Measurements from ENCODE around the gene MRPL20.
"Not testable (repeated sequence)": the region's sequence is repeated elsewhere in the genome, so short reads cannot be mapped to it uniquely, and the experiment has no call there.

The MRPL20 gene

DNA sequence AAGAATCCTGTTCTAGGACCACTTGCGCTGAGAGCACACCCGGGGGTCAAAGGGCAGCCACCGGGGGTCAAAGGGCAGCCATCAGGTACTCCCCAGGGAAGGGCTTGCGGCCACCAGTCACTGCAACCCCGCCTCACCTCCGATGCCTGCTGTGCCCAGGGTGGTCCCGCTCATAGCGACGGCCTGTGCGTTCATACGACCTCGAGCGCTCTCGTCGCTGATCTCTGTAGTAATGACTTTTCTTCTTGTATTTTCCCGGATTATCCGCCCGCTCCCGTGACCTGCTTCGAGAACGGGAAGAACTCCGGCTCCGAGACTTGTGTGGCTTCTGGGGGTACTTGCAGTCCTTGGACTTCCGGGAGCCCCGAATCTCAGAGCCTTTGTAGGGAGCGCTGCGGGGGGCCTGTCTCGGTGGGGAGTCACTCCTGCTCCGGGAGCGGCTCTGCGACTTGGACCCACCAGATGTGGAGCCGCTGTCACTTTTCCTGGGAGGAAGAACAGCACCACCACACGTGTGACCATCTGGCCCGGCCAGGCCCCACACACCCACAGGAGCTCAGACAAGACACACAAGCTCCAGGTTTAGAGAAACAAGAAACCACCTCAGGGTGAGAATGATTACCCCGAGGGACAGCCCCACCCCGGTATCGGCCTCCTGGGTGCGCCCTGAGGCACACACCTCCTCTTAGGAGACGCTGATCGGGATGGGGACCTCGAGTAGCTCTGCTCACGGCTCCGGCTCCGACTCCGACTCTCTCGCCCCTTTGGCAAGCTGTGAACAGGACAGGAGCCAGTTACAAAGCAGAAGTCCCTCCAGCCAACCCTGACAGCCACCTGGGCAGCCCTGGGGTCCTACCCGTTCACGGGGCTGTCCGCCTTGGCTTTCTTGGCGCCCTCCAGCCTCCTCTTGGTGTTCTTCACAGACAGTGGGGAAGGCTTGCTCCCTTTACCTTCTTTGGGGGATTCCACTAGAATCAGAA lies 19.7 kb downstream of the MRPL20 start:
- no peak for DNase-seq (ENCODE audit: low read depth, low spot score)

DNA sequence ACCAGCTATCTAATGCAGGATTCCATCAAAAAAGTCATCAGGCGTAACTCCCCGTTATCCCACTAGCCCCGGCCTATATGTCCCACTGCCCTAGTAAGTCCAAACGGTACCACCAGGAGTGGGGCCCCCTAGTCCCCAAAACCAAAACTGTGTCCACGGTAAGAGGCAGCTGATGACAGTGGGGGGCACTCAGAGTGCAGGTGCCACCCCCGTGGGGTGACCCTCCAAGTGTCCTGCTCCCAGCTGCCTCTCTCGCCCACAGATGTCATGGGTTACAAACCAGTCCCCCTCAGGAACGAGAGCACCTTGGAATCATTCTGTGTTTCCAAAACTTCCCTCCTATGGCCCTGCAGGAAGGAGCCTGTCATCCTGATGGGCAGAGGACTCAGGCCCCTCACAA lies 21.2 kb downstream of the MRPL20 start:
- no peak for DNase-seq (ENCODE audit: low read depth, low spot score)

GRCh38 chr1:1385339-1385738 lies 21.8 kb downstream of the MRPL20 start:
- DNase-seq (ENCODE audit: low read depth, low spot score) = not testable (repeated sequence)

GRCh38 chr1:1381294-1381693 lies 25.8 kb downstream of the MRPL20 start:
- DNase-seq (ENCODE audit: low read depth, low spot score) = no peak

GRCh38 chr1:1380860-1381259 lies 26.2 kb downstream of the MRPL20 start:
- no peak for DNase-seq (ENCODE audit: low read depth, low spot score)

DNA sequence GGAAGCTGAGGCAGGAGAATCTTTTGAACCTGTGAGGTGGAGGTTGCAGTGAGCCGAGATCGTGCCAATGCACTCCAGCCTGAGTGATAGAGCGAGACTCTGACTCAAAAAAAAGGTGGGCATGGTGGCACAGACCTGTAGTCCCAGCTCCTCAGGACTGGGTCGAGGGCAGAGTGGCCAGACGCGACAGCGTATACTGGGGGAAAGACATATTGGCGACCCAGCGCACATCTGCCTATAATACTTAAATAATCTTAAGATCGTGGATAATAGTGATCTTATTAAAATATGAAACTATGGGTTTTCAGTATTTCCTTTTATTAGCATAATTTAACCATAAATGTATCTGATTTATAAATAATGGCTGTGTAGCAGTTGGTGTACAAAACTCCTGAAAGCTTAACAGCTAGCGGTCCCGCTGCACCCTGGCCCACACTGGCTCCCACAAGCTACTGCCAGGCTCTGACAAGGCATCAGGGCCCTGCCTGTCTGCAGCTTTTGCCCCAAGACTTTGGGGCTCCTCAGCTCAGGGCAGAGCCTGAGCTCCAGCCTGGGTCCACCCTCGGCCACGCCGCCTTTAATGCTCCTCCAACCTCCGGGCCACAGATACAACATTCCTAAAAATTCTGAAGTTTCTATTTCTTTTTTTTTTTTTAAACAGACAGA lies 29.4 kb downstream of the MRPL20 start:
- no peak for DNase-seq (ENCODE audit: low read depth, low spot score)

GRCh38 chr1:1376551-1377226 lies 30.4 kb downstream of the MRPL20 start:
- no peak for DNase-seq (ENCODE audit: low read depth, low spot score)

GRCh38 chr1:1374929-1375662 lies 32.0 kb downstream of the MRPL20 start, which contains the start of gene AURKAIP1:
Gene AURKAIP1 (minus strand): TSS chr1:1375207. CDS start chr1:1374756, 451 bp downstream.
- peak; percentile 100 for DNase-seq (ENCODE audit: low read depth, low spot score)

GRCh38 chr1:1374589-1374928 lies 32.5 kb downstream of the MRPL20 start:
- no peak for DNase-seq (ENCODE audit: low read depth, low spot score)

DNA sequence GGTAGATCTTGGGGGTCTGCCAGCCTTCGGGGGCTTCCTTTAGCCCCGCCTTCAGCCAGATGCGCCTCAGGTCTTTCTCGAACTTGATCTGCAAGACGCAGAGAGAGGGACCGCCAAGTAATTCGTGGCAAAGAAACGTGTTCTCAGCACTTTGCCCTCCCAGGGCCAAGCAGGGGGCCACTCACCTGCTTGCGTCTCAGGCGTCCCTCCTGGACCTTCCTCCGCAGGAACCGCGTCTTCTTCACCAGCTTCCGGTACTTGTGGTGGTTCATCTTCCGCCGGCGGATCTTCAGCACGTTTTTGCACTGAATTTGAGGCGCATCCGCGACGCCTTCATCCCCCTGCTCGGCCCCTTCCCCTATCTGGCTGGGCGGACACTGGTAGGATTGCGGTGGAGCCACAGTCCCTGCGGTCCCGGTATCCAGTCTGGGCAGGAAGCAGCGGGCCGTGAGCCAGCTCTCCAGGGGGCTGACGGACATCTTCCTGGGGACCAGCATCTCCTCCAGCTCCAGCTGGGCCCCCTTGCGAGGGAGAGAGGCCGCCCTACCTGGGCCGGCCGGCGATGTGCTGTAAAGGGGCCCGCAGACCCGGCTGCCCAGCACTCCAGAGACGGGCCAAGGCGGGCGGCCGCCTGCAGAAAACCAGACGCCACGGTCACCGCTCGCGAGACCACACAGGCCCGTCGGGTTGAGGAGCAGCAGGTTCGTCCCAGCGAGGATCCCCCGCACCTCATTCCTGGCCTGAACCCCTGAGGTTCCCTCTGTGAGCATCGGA lies 33.1 kb downstream of the MRPL20 start:
- no peak for DNase-seq (ENCODE audit: low read depth, low spot score)

GRCh38 chr1:1373051-1373814 lies 33.9 kb downstream of the MRPL20 start:
- no peak for DNase-seq (ENCODE audit: low read depth, low spot score)

DNA sequence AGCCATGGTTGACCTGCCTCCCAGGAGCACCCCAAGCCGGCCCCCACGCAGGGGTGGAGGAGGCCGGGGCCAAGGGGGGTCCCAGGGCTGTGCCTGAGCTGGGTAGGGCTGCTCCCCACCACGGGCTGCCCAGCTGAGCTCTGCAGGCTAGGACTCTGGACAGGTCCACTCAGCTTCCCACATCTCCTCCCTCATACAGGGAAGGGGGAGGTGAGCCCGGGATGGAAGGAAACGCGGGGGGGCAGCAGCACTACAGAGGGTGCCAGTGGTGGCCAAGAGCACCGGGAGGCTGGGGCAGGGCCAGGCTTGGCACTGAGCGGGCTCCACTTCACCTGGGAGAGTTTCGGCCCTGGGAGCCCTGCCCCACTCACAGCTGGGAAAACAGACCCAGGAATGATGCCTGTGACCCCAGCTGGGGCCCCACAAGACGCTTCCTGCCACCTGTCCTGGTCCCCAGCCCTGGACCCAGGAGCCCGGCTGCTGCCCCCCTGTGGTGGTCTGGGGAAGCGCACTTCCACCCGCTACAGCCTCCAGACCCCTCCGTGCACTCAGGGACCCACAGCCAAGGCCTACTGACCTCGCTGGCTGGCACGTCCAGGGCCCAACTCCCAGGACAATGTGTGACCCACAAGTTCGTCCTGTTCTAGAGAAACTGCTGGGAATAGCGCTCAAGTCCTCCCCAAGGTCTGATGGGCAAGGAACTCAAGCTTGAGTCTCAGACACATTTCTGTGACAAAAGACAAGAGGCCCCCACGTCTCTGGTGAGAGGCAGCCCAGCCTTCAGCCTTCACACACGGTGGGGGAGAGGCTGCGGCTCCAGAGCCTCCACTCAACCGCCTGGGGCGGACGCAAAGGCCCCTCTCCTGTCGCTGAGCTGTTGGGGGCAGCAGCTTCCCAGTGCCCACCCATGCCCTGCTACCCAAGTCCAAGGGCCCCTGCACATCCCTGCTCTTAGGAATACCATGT lies 35.1 kb downstream of the MRPL20 start:
- peak; percentile 76 for DNase-seq (ENCODE audit: low read depth, low spot score)

GRCh38 chr1:1371364-1371745 lies 35.7 kb downstream of the MRPL20 start:
- DNase-seq (ENCODE audit: low read depth, low spot score) = no peak

DNA sequence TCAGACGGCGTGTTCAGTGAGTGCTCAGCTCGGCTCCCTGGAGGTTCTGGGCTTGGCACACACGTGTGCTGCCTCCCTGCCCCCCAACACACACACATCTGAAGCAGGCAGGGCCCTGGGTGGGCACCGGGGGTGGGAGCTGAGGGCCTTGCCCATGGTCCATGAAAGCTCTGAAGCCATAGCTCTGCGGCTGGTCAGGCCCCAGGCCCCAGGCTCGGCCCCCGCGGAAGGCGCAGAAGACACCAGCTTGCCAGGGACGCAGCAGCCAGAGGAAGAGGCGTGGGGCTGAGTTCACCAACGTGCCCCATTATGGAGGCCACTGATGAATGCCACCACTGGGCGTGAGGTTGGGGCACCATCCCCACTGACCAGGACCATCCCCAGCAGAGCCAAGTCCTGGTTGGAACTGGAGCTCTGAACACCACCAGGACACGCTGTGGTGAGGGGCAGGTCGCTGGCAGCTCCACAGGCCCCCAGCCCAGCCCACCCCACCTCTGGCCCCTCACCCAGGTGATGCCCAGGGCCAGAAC lies 36.3 kb downstream of the MRPL20 start:
- DNase-seq (ENCODE audit: low read depth, low spot score) = no peak

- not testable (repeated sequence) for DNase-seq (ENCODE audit: low read depth, low spot score)
These were observed 37.0 kb downstream of the MRPL20 start for GRCh38 chr1:1370094-1370493.

DNA sequence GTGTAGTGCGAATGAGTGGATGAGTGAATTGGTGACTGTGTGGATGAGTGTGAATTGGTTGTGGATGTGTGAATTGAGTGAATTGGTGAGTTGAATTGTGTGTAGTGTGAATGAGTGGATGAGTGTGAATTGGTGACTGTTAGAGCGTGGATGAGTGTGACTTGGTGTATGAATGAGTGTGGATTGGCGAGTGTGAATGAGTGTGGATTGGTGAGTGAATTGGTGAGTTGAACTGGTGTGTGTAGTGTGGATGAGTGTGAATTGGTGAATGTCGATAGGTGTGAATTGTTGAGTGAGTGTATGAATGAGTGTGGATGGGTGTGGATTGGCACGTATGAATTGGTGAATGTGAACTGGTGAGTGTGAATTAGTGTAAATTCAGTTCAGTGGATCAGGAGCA lies 39.8 kb downstream of the MRPL20 start:
- no peak for DNase-seq (ENCODE audit: low read depth, low spot score)

DNA sequence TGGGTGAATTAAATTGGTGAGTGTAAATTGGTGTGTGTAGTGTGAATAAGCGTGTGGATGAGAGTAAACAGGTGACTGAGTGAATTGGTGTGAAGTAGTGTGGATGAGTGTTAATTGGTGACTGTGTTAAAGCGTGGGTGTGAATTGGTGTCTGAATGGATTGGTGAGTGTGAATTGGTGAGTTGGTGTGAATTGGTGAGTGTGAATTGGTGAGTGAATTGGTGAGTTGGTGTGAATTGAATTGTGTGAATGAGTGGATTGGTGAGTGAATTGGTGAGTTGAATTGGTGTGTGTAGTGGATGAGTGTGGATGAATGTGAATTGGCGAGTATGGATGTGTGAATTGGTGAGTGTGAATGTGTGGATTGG lies 40.4 kb downstream of the MRPL20 start:
- DNase-seq (ENCODE audit: low read depth, low spot score) = no peak

- no peak for DNase-seq (ENCODE audit: low read depth, low spot score)
These were observed 41.0 kb downstream of the MRPL20 start for GRCh38 chr1:1365875-1366698.

Measured in astrocyte of the hippocampus (primary cell).